HCT116 (cell line): Measurements from ENCODE around the gene CEP131. TPM values are rescaled to one million over a fixed set of nuclear protein-coding genes. Genes with fewer than 3 reads are reported as not detected.

Experiments
- ATAC-seq: fragments of 200-7000 bp; cut with Tn5 transposase; 2 replicates; pipeline ENCODE4 v1.9.1; 2020; ENCODE audit warnings: mild to moderate bottlenecking, moderate library complexity
- BruUV-seq: library from RNA; stranded (reverse); fragments of 400-500 nt; replicated peaks from 2 replicates; lab custom pipeline; 2021; lab: Mats Ljungman, UMichigan
- CTCF ChIA-PET: fragments of 300-600 bp; sonication (Branson Sonifier 250); formaldehyde crosslinking; loops from one replicate; lab custom pipeline; 2021; ENCODE audit warnings: antibody characterized with exemption; lab: Charles Lee
- POLR2A ChIA-PET: fragments of 300-600, 350-600 bp; sonication (Branson Sonifier 250); formaldehyde crosslinking; loops from one replicate; lab custom pipeline; 2021; ENCODE audit warnings: antibody characterized with exemption; lab: Charles Lee
- RAD21 ChIA-PET, 2 experiments: fragments of 300-600 bp; sonication (Branson Sonifier 250); formaldehyde crosslinking; loops; one replicate each; lab custom pipeline; 2023; ENCODE audit warnings: low total read pairs in 2 of 2; ENCODE audit not compliant: uncharacterized antibody in 2 of 2, unreplicated experiment in 2 of 2, low non-redundant PET in 1 of 2; lab: Charles Lee
- DNase-seq: peaks from one replicate; pipeline ENCODE4 v3.0.0-alpha.2; 2010; ENCODE audit warnings: low read depth, low spot score
- H2AFZ ChIP-seq: fragments of 200-600 bp; shearing (Covaris generic), sonication (generic); 2 replicates; pipeline ENCODE4 v1.6.1; 2017; ENCODE audit warnings: low read depth, mixed run types, mixed read lengths, antibody characterized with exemption, low read length; ENCODE audit not compliant: poor library complexity, severe bottlenecking
- H3K27ac ChIP-seq: 2 replicates; pipeline ENCODE4 v1.5.1; 2012; ENCODE audit warnings: low read depth, low read length
- H3K27me3 ChIP-seq: fragments of 200-600 bp; sonication (generic); 2 replicates; pipeline ENCODE4 v1.6.1; 2016; ENCODE audit warnings: mixed run types, low read length, mixed read lengths; ENCODE audit not compliant: insufficient read depth
- H3K36me3 ChIP-seq, 2 experiments: fragments of 200-500 bp in 1 of 2; fragments of 200-600 bp in 1 of 2; sonication (Bioruptor generic) in 1 of 2; sonication (generic) in 1 of 2; 2 replicates each; pipeline versions ENCODE4 v1.5.1 to v1.6.1; 2014 to 2016; ENCODE audit warnings: low read length in 2 of 2, inconsistent platforms in 1 of 2, mixed read lengths in 1 of 2, mixed run types in 1 of 2; ENCODE audit not compliant: insufficient read depth in 2 of 2, control insufficient read depth in 1 of 2
- H3K4me1 ChIP-seq, 2 experiments: fragments of 200-600 bp in 1 of 2; sonication (generic) in 1 of 2; 2 replicates each; pipeline versions ENCODE4 v1.5.1 to v1.6.1; 2012 to 2017; ENCODE audit warnings: low read length in 2 of 2, inconsistent platforms in 1 of 2, mild to moderate bottlenecking in 1 of 2, mixed read lengths in 1 of 2, mixed run types in 1 of 2, moderate library complexity in 1 of 2; ENCODE audit not compliant: insufficient read depth in 2 of 2, control insufficient read depth in 1 of 2
- H3K4me2 ChIP-seq: fragments of 200-600 bp; sonication (generic); 2 replicates; pipeline ENCODE4 v1.6.1; 2017; ENCODE audit warnings: mixed run types, low read length, mixed read lengths
- H3K4me3 ChIP-seq, 2 experiments: fragments of 200-600 bp in 1 of 2; sonication (generic) in 1 of 2; replicated peaks in 1 of 2; 2 replicates each; pipeline ENCODE4 v1.5.1; 2011 to 2016; ENCODE audit warnings: low read length in 2 of 2, control low read depth in 1 of 2, low read depth in 1 of 2, mild to moderate bottlenecking in 1 of 2, mixed read lengths in 1 of 2, mixed run types in 1 of 2
- H3K79me2 ChIP-seq: fragments of 200-600 bp; sonication (generic); 2 replicates; pipeline ENCODE4 v1.6.1; 2017; ENCODE audit warnings: mild to moderate bottlenecking, mixed run types, low read length, moderate library complexity, mixed read lengths; ENCODE audit not compliant: insufficient read depth
- H3K9ac ChIP-seq: fragments of 200-600 bp; sonication (generic); 2 replicates; pipeline ENCODE4 v1.6.1; 2016; ENCODE audit warnings: low read length, mixed read lengths
- H3K9me2 ChIP-seq: fragments of 200-600 bp; sonication (generic), shearing (Covaris generic); 2 replicates; pipeline ENCODE4 v1.6.1; 2017; ENCODE audit warnings: mixed run types, mild to moderate bottlenecking, moderate library complexity; ENCODE audit not compliant: insufficient read depth
- H3K9me3 ChIP-seq, 2 experiments: fragments of 200-500 bp in 1 of 2; fragments of 200-600 bp in 1 of 2; sonication (Bioruptor generic) in 1 of 2; sonication (generic) in 1 of 2; 2 replicates each; pipeline ENCODE4 v1.6.1; 2014 to 2017; ENCODE audit warnings: low read length in 2 of 2, mixed read lengths in 2 of 2, inconsistent platforms in 1 of 2, low read depth in 1 of 2, mild to moderate bottlenecking in 1 of 2, mixed run types in 1 of 2, moderate library complexity in 1 of 2; ENCODE audit not compliant: control insufficient read depth in 1 of 2, insufficient read depth in 1 of 2
- H4K20me1 ChIP-seq: fragments of 200-600 bp; sonication (generic), shearing (Covaris generic); 2 replicates; pipeline ENCODE4 v1.6.1; 2017; ENCODE audit warnings: mixed run types, mild to moderate bottlenecking, moderate library complexity; ENCODE audit not compliant: insufficient read depth
- EGR1 ChIP-seq: IDR thresholded peaks from 2 replicates; pipeline ENCODE4 v1.6.1; 2012; ENCODE audit warnings: low read depth
- EZH2phosphoT487 ChIP-seq: fragments of 200-600 bp; IDR thresholded peaks from 2 replicates; pipeline ENCODE4 v1.6.1; 2018; ENCODE audit warnings: antibody characterized with exemption, borderline replicate concordance
- FOSL1 ChIP-seq: IDR thresholded peaks from 2 replicates; pipeline ENCODE4 v1.6.1; 2012; ENCODE audit warnings: low read depth
- SP1 ChIP-seq: IDR thresholded peaks from 2 replicates; pipeline ENCODE4 v1.6.1; 2012; ENCODE audit warnings: low read depth
- YY1 ChIP-seq: IDR thresholded peaks from 2 replicates; pipeline ENCODE4 v1.6.1; 2011; ENCODE audit warnings: low read length, low read depth, moderate library complexity, mild to moderate bottlenecking; ENCODE audit not compliant: insufficient replicate concordance; ENCODE audit errors: extremely low read depth
- intact Hi-C: fragments of 100-400 bp; cut with micrococcal nuclease; formaldehyde crosslinking; loops from 2 replicates; pipeline ENCODE4 v1.10.0; 2022
- total RNA-seq: library from RNA; stranded (reverse); gene quantifications from one replicate; pipeline ENCODE4 v1.2.1, GENCODE V29; 2021; ENCODE audit not compliant: unreplicated experiment
- TF ChIP-seq, protein P1 (sequence below): IDR thresholded peaks from 2 replicates; pipeline ENCODE4 v1.6.1; 2011; ENCODE audit warnings: mild to moderate bottlenecking, low read length, moderate library complexity; ENCODE audit not compliant: insufficient replicate concordance; ENCODE audit errors: extremely low read depth
- TF ChIP-seq, protein P2 (sequence below): IDR thresholded peaks from 2 replicates; pipeline ENCODE4 v1.6.1; 2012
- TF ChIP-seq, protein P3 (sequence below): IDR thresholded peaks from 2 replicates; pipeline ENCODE4 v1.6.1; 2012
- TF ChIP-seq, protein P4 (sequence below): IDR thresholded peaks from 2 replicates; pipeline ENCODE4 v1.6.1; 2012; ENCODE audit warnings: low read depth

The CEP131 gene
- total RNA-seq, 1 experiment from 2014 or later: 30.2 TPM

DNA sequence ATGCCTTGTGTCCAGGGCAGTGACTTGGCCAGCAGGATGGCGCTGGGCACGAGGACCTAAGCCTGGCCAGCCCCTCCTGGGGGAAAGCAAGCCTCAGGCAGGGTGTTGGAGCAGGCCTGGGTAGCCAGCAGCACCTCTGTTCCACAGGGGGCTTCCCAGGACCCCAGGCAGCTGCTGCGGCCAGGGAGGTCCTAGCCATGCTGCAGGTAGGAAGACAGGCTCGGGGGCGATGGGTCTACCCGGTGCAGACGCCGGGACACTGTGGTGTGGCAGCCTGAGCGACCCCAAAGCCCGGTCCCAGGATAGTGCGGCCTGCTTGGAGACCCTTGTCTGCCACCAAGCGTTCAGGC lies 34.3 kb downstream of the CEP131 start (continued):
- TF ChIP-seq, protein P1, sequence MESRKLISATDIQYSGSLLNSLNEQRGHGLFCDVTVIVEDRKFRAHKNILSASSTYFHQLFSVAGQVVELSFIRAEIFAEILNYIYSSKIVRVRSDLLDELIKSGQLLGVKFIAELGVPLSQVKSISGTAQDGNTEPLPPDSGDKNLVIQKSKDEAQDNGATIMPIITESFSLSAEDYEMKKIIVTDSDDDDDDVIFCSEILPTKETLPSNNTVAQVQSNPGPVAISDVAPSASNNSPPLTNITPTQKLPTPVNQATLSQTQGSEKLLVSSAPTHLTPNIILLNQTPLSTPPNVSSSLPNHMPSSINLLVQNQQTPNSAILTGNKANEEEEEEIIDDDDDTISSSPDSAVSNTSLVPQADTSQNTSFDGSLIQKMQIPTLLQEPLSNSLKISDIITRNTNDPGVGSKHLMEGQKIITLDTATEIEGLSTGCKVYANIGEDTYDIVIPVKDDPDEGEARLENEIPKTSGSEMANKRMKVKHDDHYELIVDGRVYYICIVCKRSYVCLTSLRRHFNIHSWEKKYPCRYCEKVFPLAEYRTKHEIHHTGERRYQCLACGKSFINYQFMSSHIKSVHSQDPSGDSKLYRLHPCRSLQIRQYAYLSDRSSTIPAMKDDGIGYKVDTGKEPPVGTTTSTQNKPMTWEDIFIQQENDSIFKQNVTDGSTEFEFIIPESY: no peak
- TF ChIP-seq SP1 (no peak), YY1 (no peak)
- TF ChIP-seq, protein P2, sequence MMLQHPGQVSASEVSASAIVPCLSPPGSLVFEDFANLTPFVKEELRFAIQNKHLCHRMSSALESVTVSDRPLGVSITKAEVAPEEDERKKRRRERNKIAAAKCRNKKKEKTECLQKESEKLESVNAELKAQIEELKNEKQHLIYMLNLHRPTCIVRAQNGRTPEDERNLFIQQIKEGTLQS: no peak

DNA sequence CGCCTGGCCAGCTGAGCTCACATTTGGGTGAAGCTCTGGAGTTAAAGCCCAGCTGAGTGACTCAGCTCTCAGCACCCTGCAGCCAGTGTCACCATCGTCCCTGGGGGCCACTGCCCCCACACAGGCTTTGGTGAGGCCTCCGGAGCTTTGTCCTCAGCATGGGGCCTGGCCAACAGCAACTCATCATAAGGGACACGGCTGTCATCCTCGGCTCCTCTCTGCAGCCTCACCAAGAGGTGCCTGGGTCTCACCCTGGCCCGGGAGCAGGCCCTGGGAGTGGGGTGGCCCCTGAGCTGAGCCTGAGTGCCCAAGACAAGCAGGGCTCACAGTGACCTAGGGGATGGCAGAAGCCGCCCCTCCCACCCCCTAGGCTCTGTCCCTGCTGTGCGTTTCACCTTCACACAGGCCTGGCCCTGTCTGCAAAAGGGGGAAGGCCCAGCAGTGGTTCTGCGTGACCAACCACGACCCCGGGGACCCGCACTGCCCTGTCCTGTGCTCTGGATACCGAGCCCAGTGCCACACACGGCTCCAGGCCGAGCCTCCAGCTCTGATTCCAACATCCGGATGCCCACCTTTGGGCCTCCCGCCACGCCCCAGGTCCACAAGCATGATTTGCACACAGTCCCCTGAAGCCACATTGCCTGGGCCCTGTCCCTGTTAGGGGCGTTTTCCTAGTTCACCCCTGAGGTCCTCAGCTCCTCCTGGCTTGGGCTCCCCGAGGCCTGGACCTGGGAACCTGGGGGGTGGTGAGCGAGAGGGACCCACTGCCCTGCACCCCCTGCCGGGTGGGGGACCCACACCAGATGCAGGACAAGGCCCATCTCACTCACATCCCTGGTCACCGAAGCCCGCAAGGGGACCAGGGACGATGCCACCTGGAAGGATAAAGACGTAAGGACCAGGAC lies 34.9 kb downstream of the CEP131 start:
- RAD21 ChIA-PET: interaction anchor here in 1 of 2 experiments (0.6 kb wide), 1 partner anchor 45 kb away, joined by 3 read pairs; no protein-coding TSS in a partner anchor
- TF ChIP-seq, protein P3, sequence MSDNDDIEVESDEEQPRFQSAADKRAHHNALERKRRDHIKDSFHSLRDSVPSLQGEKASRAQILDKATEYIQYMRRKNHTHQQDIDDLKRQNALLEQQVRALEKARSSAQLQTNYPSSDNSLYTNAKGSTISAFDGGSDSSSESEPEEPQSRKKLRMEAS: no peak
- TF ChIP-seq FOSL1 (no peak), EZH2phosphoT487 (no peak), EGR1 (no peak), SP1 (no peak)
- TF ChIP-seq, protein P4, sequence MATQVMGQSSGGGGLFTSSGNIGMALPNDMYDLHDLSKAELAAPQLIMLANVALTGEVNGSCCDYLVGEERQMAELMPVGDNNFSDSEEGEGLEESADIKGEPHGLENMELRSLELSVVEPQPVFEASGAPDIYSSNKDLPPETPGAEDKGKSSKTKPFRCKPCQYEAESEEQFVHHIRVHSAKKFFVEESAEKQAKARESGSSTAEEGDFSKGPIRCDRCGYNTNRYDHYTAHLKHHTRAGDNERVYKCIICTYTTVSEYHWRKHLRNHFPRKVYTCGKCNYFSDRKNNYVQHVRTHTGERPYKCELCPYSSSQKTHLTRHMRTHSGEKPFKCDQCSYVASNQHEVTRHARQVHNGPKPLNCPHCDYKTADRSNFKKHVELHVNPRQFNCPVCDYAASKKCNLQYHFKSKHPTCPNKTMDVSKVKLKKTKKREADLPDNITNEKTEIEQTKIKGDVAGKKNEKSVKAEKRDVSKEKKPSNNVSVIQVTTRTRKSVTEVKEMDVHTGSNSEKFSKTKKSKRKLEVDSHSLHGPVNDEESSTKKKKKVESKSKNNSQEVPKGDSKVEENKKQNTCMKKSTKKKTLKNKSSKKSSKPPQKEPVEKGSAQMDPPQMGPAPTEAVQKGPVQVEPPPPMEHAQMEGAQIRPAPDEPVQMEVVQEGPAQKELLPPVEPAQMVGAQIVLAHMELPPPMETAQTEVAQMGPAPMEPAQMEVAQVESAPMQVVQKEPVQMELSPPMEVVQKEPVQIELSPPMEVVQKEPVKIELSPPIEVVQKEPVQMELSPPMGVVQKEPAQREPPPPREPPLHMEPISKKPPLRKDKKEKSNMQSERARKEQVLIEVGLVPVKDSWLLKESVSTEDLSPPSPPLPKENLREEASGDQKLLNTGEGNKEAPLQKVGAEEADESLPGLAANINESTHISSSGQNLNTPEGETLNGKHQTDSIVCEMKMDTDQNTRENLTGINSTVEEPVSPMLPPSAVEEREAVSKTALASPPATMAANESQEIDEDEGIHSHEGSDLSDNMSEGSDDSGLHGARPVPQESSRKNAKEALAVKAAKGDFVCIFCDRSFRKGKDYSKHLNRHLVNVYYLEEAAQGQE: no peak
- CTCF ChIA-PET: no interaction called here
- intact Hi-C loops: no loop called here
- ATAC-seq: 0 out of 2 replicates have a peak, but pooled peaks have one; percentile 6
- H3K9ac ChIP-seq: no peak overlapping the region
- no peaks in the 10 kb centered on the region for H3K36me3 ChIP-seq
- POLR2A ChIA-PET: no interaction called here
- H3K4me1 ChIP-seq: no peaks in the 10 kb centered on the region
- no peak overlapping the region for H3K4me3 ChIP-seq
- BruUV-seq: no TSS peak
- H3K27me3 ChIP-seq: no peaks in the 10 kb centered on the region
- no peaks in the 10 kb centered on the region for H4K20me1 ChIP-seq
- no peaks in the 10 kb centered on the region for H3K9me2 ChIP-seq
- no peaks in the 10 kb centered on the region for H3K9me3 ChIP-seq
- no peak for DNase-seq
- no peaks in the 10 kb centered on the region for H3K79me2 ChIP-seq
- no peak overlapping the region for H3K4me2 ChIP-seq
- H2AFZ ChIP-seq: no peak overlapping the region
- H3K27ac ChIP-seq: no peak overlapping the region; the same call in 1 of the 2 replicates
